SK-N-SH (cell line): ENCODE results near the gene CD109. TPM values are rescaled to one million over a fixed set of nuclear protein-coding genes. Genes with fewer than 3 reads are reported as not detected.

Experiments
- CTCF ChIA-PET: fragments of 300-600, 350-600 bp; formaldehyde crosslinking; extraction: SDS; loops from one replicate; lab custom pipeline; 2021; lab: Yijun Ruan, JAX
- POLR2A ChIA-PET: fragments of 350-600 bp; sonication (Branson Sonifier 250); formaldehyde crosslinking; extraction: SDS; loops from one replicate; lab custom pipeline; 2020; ENCODE audit warnings: antibody characterized with exemption, inconsistent platforms; lab: Yijun Ruan, JAX
- DNase-seq: peaks from one replicate; pipeline ENCODE4 v3.0.0; 2012
- H2AFZ ChIP-seq: fragments of 200-600 bp; sonication (generic); 2 replicates; pipeline ENCODE4 v1.8.1; 2016; ENCODE audit warnings: antibody characterized with exemption, mild to moderate bottlenecking, low read depth
- H3F3A ChIP-seq: fragments of 200-600 bp; sonication (generic); replicated peaks from 2 replicates; pipeline ENCODE3; 2016; ENCODE audit warnings: antibody characterized with exemption, mild to moderate bottlenecking; ENCODE audit not compliant: insufficient read depth
- H3K27ac ChIP-seq, 2 experiments: fragments of 200-500 bp in 1 of 2; fragments of 200-600 bp in 1 of 2; sonication (Bioruptor generic) in 1 of 2; sonication (generic), shearing (Covaris generic) in 1 of 2; 2 replicates each; pipeline versions ENCODE4 v1.5.1 to v1.6.1; 2014 to 2016; ENCODE audit warnings: low read depth in 2 of 2, inconsistent platforms in 1 of 2, low read length in 1 of 2, mild to moderate bottlenecking in 1 of 2, mixed read lengths in 1 of 2
- H3K27me3 ChIP-seq: fragments of 200-600 bp; sonication (generic), shearing (Covaris generic); 2 replicates; pipeline ENCODE4 v1.6.1; 2016; ENCODE audit warnings: mixed run types; ENCODE audit not compliant: insufficient read depth
- H3K36me3 ChIP-seq, 2 experiments: fragments of 200-500 bp in 1 of 2; fragments of 200-600 bp in 1 of 2; sonication (Bioruptor generic) in 1 of 2; sonication (generic) in 1 of 2; replicated peaks in 1 of 2; 2 replicates each; pipeline versions ENCODE3 to v1.5.1; 2014 to 2016; ENCODE audit warnings: low read length in 1 of 2, mild to moderate bottlenecking in 1 of 2; ENCODE audit not compliant: insufficient read depth in 2 of 2, control insufficient read depth in 1 of 2
- H3K4me1 ChIP-seq, 2 experiments: fragments of 200-500 bp in 1 of 2; fragments of 200-600 bp in 1 of 2; sonication (Bioruptor generic) in 1 of 2; sonication (generic), shearing (Covaris generic) in 1 of 2; 2 replicates each; pipeline versions ENCODE4 v1.5.1 to v1.6.1; 2014 to 2016; ENCODE audit warnings: low read depth in 1 of 2, low read length in 1 of 2, mixed run types in 1 of 2; ENCODE audit not compliant: insufficient read depth in 2 of 2, control insufficient read depth in 1 of 2
- H3K4me2 ChIP-seq: fragments of 200-600 bp; sonication (generic), shearing (Covaris generic); 2 replicates; pipeline ENCODE4 v1.6.1; 2017; ENCODE audit warnings: mixed run types
- H3K4me3 ChIP-seq, 2 experiments: fragments of 200-500 bp in 1 of 2; fragments of 200-600 bp in 1 of 2; sonication (Bioruptor generic) in 1 of 2; sonication (generic), shearing (Covaris generic) in 1 of 2; 2 replicates each; pipeline versions ENCODE4 v1.5.1 to v1.8.1; 2014 to 2016; ENCODE audit warnings: low read depth in 2 of 2, inconsistent platforms in 1 of 2, low read length in 1 of 2, mild to moderate bottlenecking in 1 of 2, mixed read lengths in 1 of 2, moderate library complexity in 1 of 2
- H3K79me2 ChIP-seq: fragments of 200-600 bp; sonication (generic); 2 replicates; pipeline ENCODE4 v1.8.1; 2017; ENCODE audit warnings: mild to moderate bottlenecking; ENCODE audit not compliant: insufficient read depth
- H3K9ac ChIP-seq: fragments of 200-600 bp; sonication (generic); 2 replicates; pipeline ENCODE4 v1.6.1; 2017; ENCODE audit warnings: mixed run types
- H3K9me2 ChIP-seq: fragments of 200-600 bp; sonication (generic); 2 replicates; pipeline ENCODE4 v1.6.1; 2017; ENCODE audit warnings: mixed run types
- H3K9me3 ChIP-seq: fragments of 200-600 bp; sonication (generic); 2 replicates; pipeline ENCODE4 v1.6.1; 2017; ENCODE audit warnings: mixed run types, mild to moderate bottlenecking, moderate library complexity
- H4K20me1 ChIP-seq: fragments of 200-600 bp; sonication (generic); 2 replicates; pipeline ENCODE4 v1.6.1; 2017; ENCODE audit warnings: mild to moderate bottlenecking, mixed run types; ENCODE audit not compliant: insufficient read depth
- CHD2 ChIP-seq: fragments of 150-350 bp; IDR thresholded peaks from 2 replicates; pipeline ENCODE4 v1.6.1; 2018; ENCODE audit warnings: low read length; ENCODE audit not compliant: partially characterized antibody
- FOXJ3 ChIP-seq: sonication (generic); formaldehyde crosslinking; IDR thresholded peaks from 2 replicates; pipeline ENCODE4 v1.5.1; 2020; ENCODE audit warnings: mild to moderate bottlenecking, missing genetic modification reagents
- GATA2 ChIP-seq: sonication (generic); formaldehyde crosslinking; IDR thresholded peaks from 2 replicates; pipeline ENCODE4 v1.5.0; 2020; ENCODE audit warnings: mild to moderate bottlenecking, missing genetic modification reagents
- MEF2A ChIP-seq: IDR thresholded peaks from 2 replicates; pipeline ENCODE4 v1.4.0; 2012; ENCODE audit warnings: low read depth, borderline replicate concordance
- NRF1 ChIP-seq: IDR thresholded peaks from 2 replicates; pipeline ENCODE4 v1.6.1; 2012; ENCODE audit warnings: low read depth, mild to moderate bottlenecking, low read length
- POLR2AphosphoS5 ChIP-seq: IDR thresholded peaks from 2 replicates; pipeline ENCODE4 v1.6.1; 2012; ENCODE audit warnings: low read depth, low read length
- RAD21 ChIP-seq: IDR thresholded peaks from 2 replicates; pipeline ENCODE4 v1.6.1; 2012; ENCODE audit warnings: mild to moderate bottlenecking, low read length
- RCOR1 ChIP-seq: fragments of 150-350 bp; IDR thresholded peaks from 2 replicates; pipeline ENCODE4 v1.6.1; 2017; ENCODE audit warnings: antibody characterized with exemption, low read length
- RFX5 ChIP-seq: IDR thresholded peaks from 2 replicates; pipeline ENCODE4 v1.6.1; 2012; ENCODE audit warnings: mild to moderate bottlenecking, improper control_type of control experiment, low read length
- RXRA ChIP-seq: IDR thresholded peaks from 2 replicates; pipeline ENCODE4 v1.4.0; 2012; ENCODE audit warnings: low read depth, mild to moderate bottlenecking, borderline replicate concordance
- SIN3A ChIP-seq: IDR thresholded peaks from 2 replicates; pipeline ENCODE4 v1.6.1; 2012; ENCODE audit warnings: low read depth, mild to moderate bottlenecking, low read length, moderate library complexity, borderline replicate concordance
- SMC3 ChIP-seq: IDR thresholded peaks from 2 replicates; pipeline ENCODE4 v1.6.1; 2012; ENCODE audit warnings: low read depth, low read length, improper control_type of control experiment
- TAF1 ChIP-seq: IDR thresholded peaks from 2 replicates; pipeline ENCODE4 v1.6.1; 2012; ENCODE audit warnings: low read depth, mild to moderate bottlenecking, low read length, moderate library complexity, borderline replicate concordance
- WGBS: methylation state at CpG from one replicate; pipeline ENCODE4 v1.1.6; 2017; ENCODE audit warnings: low lambda C conversion rate; 5-methylcytosine and 5-hydroxymethylcytosine counted together
- polyA plus RNA-seq, 3 experiments: library from polyadenylated mRNA; depleted of rRNA; stranded (reverse); fragments of >200 nt; gene quantifications; 2 replicates each; pipeline ENCODE4 v1.2.3, GENCODE V29; 2012
- TF ChIP-seq, protein P1 (sequence below): fragments of 150-350 bp; IDR thresholded peaks from 2 replicates; pipeline ENCODE4 v1.6.1; 2016; ENCODE audit warnings: mild to moderate bottlenecking, low read depth, low read length
- TF ChIP-seq, protein P2 (sequence below): IDR thresholded peaks from 2 replicates; pipeline ENCODE4 v1.4.0; 2012; ENCODE audit warnings: low read depth
- TF ChIP-seq, protein P3 (sequence below): fragments of 200-600 bp; sonication (generic); IDR thresholded peaks from 2 replicates; pipeline ENCODE4 v1.6.1; 2017; ENCODE audit warnings: antibody characterized with exemption, mild to moderate bottlenecking, moderate library complexity
- TF ChIP-seq, protein P4 (sequence below): IDR thresholded peaks from 2 replicates; pipeline ENCODE4 v1.6.1; 2012; ENCODE audit warnings: mild to moderate bottlenecking, low read depth, low read length, moderate library complexity
- TF ChIP-seq, protein P5 (sequence below): IDR thresholded peaks from 2 replicates; pipeline ENCODE4 v1.4.0; 2012; ENCODE audit warnings: low read depth, borderline replicate concordance

The CD109 gene
- polyA plus RNA-seq, 1 of the 3 experiments (the other 2 are of a cell fraction): 19.7 TPM

DNA sequence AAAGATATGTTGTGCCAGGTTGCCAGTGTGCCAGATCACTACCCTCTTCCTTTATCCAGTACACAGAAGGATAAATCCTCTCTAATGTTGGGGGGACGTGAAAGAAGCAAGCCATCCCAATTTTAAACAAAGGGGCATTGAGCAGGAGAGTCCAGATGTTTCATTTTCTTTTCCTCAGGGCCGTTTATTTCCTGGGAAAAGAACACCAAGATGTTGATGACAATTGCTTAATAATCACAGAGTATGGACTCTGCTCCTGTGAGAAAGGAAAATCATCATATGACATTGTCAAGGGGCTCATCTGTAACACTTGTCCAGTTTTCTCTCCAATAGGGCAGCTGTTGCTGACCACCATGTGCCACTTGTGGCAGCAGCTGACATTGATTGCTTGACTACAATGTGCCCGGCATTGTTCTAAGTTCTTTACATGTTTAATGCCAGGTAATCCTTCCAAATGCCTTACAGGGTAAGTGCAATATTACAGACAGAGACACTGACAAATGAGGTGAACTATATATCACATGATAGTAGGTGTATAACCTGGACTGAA, 161.4 kb downstream of the CD109 start (continued):
- TF ChIP-seq, protein P1, sequence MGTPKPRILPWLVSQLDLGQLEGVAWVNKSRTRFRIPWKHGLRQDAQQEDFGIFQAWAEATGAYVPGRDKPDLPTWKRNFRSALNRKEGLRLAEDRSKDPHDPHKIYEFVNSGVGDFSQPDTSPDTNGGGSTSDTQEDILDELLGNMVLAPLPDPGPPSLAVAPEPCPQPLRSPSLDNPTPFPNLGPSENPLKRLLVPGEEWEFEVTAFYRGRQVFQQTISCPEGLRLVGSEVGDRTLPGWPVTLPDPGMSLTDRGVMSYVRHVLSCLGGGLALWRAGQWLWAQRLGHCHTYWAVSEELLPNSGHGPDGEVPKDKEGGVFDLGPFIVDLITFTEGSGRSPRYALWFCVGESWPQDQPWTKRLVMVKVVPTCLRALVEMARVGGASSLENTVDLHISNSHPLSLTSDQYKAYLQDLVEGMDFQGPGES: no peak
- TF ChIP-seq, all 33 proteins: peak for 0

DNA sequence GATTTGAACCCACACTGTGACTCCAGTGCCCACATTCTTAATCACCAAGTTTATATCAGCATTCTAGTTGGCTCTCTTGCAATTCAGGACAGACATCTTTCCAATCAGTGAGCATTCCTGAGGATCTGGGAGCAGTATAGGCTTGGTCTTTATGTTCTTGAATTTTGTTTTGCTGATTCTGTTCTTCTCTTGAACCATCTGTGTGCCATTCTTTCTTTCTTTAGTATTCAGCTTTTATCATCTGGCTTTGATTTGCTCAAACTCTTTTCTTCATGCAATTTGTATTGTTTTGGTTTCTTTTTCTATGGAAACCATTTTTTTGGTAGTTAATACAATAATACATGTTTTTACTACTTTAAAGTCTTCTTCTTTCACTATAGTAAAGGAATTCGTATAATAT, 162.4 kb downstream of the CD109 start:
- POLR2A ChIA-PET: no interaction called here

More for the DNA sequence above, 162.4 kb downstream of the CD109 start:
- H3K36me3 ChIP-seq: no peaks in the 10 kb centered on the region
- H4K20me1 ChIP-seq: no peaks in the 10 kb centered on the region
- H3K27ac ChIP-seq: no peak overlapping the region
- no peaks in the 10 kb centered on the region for H3K27me3 ChIP-seq
- no peaks in the 10 kb centered on the region for H3K4me1 ChIP-seq
- H3K4me2 ChIP-seq: no peak overlapping the region
- H2AFZ ChIP-seq: no peak overlapping the region
- H3K79me2 ChIP-seq: no peaks in the 10 kb centered on the region
- no peaks in the 10 kb centered on the region for H3F3A ChIP-seq
- CTCF ChIA-PET: interaction anchor here (1.1 kb wide), 1 partner anchor 1350 kb away, joined by 4 read pairs; no protein-coding TSS in a partner anchor
- no peak for DNase-seq
- no peaks in the 10 kb centered on the region for H3K9me3 ChIP-seq
- 26% methylated on average over 1 of the region's 1 CpG for WGBS
- TF ChIP-seq, protein P2, sequence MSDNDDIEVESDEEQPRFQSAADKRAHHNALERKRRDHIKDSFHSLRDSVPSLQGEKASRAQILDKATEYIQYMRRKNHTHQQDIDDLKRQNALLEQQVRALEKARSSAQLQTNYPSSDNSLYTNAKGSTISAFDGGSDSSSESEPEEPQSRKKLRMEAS: no peak
- no peak for TF ChIP-seq SMC3
- TF ChIP-seq, protein P1: no peak
- TF ChIP-seq, protein P3, sequence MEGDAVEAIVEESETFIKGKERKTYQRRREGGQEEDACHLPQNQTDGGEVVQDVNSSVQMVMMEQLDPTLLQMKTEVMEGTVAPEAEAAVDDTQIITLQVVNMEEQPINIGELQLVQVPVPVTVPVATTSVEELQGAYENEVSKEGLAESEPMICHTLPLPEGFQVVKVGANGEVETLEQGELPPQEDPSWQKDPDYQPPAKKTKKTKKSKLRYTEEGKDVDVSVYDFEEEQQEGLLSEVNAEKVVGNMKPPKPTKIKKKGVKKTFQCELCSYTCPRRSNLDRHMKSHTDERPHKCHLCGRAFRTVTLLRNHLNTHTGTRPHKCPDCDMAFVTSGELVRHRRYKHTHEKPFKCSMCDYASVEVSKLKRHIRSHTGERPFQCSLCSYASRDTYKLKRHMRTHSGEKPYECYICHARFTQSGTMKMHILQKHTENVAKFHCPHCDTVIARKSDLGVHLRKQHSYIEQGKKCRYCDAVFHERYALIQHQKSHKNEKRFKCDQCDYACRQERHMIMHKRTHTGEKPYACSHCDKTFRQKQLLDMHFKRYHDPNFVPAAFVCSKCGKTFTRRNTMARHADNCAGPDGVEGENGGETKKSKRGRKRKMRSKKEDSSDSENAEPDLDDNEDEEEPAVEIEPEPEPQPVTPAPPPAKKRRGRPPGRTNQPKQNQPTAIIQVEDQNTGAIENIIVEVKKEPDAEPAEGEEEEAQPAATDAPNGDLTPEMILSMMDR: no peak
- TF ChIP-seq RFX5: no peak
- TF ChIP-seq CHD2: no peak
- no peak for TF ChIP-seq TAF1
- TF ChIP-seq, protein P4, sequence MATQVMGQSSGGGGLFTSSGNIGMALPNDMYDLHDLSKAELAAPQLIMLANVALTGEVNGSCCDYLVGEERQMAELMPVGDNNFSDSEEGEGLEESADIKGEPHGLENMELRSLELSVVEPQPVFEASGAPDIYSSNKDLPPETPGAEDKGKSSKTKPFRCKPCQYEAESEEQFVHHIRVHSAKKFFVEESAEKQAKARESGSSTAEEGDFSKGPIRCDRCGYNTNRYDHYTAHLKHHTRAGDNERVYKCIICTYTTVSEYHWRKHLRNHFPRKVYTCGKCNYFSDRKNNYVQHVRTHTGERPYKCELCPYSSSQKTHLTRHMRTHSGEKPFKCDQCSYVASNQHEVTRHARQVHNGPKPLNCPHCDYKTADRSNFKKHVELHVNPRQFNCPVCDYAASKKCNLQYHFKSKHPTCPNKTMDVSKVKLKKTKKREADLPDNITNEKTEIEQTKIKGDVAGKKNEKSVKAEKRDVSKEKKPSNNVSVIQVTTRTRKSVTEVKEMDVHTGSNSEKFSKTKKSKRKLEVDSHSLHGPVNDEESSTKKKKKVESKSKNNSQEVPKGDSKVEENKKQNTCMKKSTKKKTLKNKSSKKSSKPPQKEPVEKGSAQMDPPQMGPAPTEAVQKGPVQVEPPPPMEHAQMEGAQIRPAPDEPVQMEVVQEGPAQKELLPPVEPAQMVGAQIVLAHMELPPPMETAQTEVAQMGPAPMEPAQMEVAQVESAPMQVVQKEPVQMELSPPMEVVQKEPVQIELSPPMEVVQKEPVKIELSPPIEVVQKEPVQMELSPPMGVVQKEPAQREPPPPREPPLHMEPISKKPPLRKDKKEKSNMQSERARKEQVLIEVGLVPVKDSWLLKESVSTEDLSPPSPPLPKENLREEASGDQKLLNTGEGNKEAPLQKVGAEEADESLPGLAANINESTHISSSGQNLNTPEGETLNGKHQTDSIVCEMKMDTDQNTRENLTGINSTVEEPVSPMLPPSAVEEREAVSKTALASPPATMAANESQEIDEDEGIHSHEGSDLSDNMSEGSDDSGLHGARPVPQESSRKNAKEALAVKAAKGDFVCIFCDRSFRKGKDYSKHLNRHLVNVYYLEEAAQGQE: no peak
- no peak for TF ChIP-seq RAD21
- no peak for TF ChIP-seq RCOR1
- no peak for TF ChIP-seq NRF1
- no peak for TF ChIP-seq FOXJ3 (CRISPR knock-in tag)
- TF ChIP-seq, protein P5, sequence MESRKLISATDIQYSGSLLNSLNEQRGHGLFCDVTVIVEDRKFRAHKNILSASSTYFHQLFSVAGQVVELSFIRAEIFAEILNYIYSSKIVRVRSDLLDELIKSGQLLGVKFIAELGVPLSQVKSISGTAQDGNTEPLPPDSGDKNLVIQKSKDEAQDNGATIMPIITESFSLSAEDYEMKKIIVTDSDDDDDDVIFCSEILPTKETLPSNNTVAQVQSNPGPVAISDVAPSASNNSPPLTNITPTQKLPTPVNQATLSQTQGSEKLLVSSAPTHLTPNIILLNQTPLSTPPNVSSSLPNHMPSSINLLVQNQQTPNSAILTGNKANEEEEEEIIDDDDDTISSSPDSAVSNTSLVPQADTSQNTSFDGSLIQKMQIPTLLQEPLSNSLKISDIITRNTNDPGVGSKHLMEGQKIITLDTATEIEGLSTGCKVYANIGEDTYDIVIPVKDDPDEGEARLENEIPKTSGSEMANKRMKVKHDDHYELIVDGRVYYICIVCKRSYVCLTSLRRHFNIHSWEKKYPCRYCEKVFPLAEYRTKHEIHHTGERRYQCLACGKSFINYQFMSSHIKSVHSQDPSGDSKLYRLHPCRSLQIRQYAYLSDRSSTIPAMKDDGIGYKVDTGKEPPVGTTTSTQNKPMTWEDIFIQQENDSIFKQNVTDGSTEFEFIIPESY: no peak
- no peak for TF ChIP-seq RXRA
- no peak for TF ChIP-seq MEF2A
- TF ChIP-seq SIN3A: no peak
- no peak for TF ChIP-seq GATA2 (CRISPR knock-in tag)
- TF ChIP-seq POLR2AphosphoS5: no peak
- H3K9me2 ChIP-seq: no peaks in the 10 kb centered on the region
- H3K9ac ChIP-seq: no peak overlapping the region
- H3K4me3 ChIP-seq: no peak overlapping the region
